ENCODE results near the gene LOC128125822.
"Not testable (repeated sequence)": the region's sequence is repeated elsewhere in the genome, so short reads cannot be mapped to it uniquely, and the experiment has no call there.

Gene LOC128125822

GRCh38 chr6:63578757-63579156 lies 6.5 kb downstream of the LOC128125822 start:
- no peak for TF ChIP-seq JUND (IDR thresholded peaks at IDR 0.05; ENCODE audit: low read depth)
- in situ Hi-C loops (cut with HindIII; ENCODE audit: low pct_unique_long_range_greater_than_20kb, low sequenced_read_pairs): no loop called here
- no peak for DNase-seq (ENCODE audit: low read depth in 1 of 2, low spot score in 1 of 2)

GRCh38 chr6:63579937-63580703 lies 7.8 kb downstream of the LOC128125822 start:
- TF ChIP-seq JUND (IDR thresholded peaks at IDR 0.05; ENCODE audit: low read depth): no peak
- in situ Hi-C loops (cut with HindIII; ENCODE audit: low pct_unique_long_range_greater_than_20kb, low sequenced_read_pairs): no loop called here
- no peak for DNase-seq (ENCODE audit: low read depth in 1 of 2, low spot score in 1 of 2)

DNA sequence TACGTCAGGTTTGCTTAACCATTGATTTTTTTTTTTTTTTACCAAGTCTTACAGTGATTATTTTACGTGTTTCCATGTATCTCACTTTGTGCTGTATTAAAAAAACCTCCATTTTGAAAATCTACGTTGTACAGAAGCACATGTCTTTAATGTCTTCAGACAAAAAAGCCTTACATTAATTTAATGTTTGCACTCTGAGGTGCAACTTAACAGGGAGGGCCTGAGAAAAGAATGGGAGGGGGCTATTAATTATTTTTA lies 8.4 kb downstream of the LOC128125822 start:
- DNase-seq (ENCODE audit: low read depth in 1 of 2, low spot score in 1 of 2): no peak
- in situ Hi-C loops (cut with HindIII; ENCODE audit: low pct_unique_long_range_greater_than_20kb, low sequenced_read_pairs): no loop called here
- TF ChIP-seq JUND (IDR thresholded peaks at IDR 0.05; ENCODE audit: low read depth): no peak

- DNase-seq (ENCODE audit: low read depth in 1 of 2, low spot score in 1 of 2): no peak
- no peak for TF ChIP-seq JUND (IDR thresholded peaks at IDR 0.05; ENCODE audit: low read depth)
- in situ Hi-C loops (cut with HindIII; ENCODE audit: low pct_unique_long_range_greater_than_20kb, low sequenced_read_pairs): no loop called here
Measured at GRCh38 chr6:63581355-63582013, 9.2 kb downstream of the LOC128125822 start.

DNA sequence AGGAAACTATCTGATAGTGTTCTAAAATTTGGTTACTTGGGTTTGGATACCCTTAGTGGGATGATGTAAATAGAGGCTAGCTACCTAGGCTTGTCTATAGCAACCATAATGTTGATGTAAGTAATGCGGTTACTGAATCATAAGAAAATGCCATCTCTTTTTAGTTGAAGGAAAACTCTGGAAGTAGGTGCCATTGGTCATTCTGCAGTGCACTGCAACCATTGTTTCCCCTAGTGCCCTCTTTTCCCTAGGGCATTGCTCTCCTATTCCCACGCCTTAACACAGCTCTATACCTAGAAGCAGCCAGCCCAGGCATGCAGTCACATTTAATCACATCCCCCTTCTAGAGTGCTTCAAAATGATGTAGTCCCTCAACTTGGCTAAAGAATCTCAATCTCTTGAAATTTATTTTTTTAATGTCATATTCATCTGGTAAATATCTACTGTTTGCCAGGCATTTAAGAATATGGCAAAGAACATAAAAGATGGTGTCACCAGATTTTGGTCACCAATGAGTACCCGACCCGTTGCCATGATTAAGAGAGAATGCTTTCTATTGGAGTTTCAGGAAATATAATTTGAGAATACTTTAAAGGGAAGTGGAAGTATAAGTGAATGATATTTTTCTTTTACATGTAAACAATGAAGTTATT lies 10.4 kb downstream of the LOC128125822 start:
- no peak for TF ChIP-seq JUND (IDR thresholded peaks at IDR 0.05; ENCODE audit: low read depth)
- DNase-seq (ENCODE audit: low read depth in 1 of 2, low spot score in 1 of 2): no peak
- in situ Hi-C loops (cut with HindIII; ENCODE audit: low pct_unique_long_range_greater_than_20kb, low sequenced_read_pairs): no loop called here

- no peak for TF ChIP-seq JUND (IDR thresholded peaks at IDR 0.05; ENCODE audit: low read depth)
- in situ Hi-C loops (cut with HindIII; ENCODE audit: low pct_unique_long_range_greater_than_20kb, low sequenced_read_pairs): no loop called here
- DNase-seq (ENCODE audit: low read depth in 1 of 2, low spot score in 1 of 2): no peak
Measured at GRCh38 chr6:63584125-63584514, 11.8 kb downstream of the LOC128125822 start.

DNA sequence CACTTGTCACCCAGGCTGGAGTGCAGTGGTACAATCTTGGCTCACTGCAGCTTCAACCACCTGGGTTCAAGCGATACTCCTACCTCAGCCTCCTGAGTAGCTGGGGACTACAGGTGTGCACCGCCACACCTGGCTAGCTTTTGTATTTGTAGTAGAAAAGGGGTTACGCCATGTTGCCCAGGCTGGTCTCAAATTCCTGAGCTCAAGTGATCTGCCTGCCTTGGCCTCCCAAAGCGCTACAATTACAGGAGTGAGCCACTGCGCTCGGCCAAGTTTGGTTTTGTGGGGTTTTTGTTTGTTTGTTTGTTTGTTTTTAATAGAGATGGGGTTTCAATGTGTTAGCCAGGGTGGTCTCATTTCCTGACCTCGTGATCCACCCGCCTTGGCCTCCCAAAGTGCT lies 12.3 kb downstream of the LOC128125822 start:
- TF ChIP-seq JUND (IDR thresholded peaks at IDR 0.05; ENCODE audit: low read depth): no peak
- in situ Hi-C loops (cut with HindIII; ENCODE audit: low pct_unique_long_range_greater_than_20kb, low sequenced_read_pairs): no loop called here
- no peak for DNase-seq (ENCODE audit: low read depth in 1 of 2, low spot score in 1 of 2)

GRCh38 chr6:63585652-63586051 lies 13.4 kb downstream of the LOC128125822 start:
- DNase-seq (ENCODE audit: low read depth in 1 of 2, low spot score in 1 of 2): not testable (repeated sequence)

DNA sequence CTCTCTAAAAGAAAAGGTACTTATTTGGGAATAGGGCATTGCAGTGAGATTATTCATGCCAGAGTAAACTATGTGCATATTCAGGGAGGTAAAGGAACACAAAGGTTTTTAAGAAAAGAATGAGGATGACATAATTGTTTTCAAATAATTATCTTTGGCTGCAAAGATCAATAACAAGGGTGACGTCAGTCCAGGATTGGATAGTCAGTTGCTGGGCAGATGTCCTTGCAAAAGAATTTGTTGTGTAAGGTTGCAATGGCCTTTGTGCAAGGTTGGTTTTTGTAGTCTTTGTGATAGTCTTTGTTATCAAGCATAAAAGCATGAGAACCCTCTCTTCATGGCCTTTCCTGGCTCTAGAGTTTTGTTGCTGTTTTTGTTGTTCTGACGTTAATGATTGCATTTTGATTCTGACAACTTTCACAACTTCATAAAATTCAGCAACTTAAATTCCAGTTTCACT lies 17.7 kb downstream of the LOC128125822 start:
- in situ Hi-C loops (cut with HindIII; ENCODE audit: low pct_unique_long_range_greater_than_20kb, low sequenced_read_pairs): no loop called here
- DNase-seq (ENCODE audit: low read depth in 1 of 2, low spot score in 1 of 2): peak in 1 of 2 experiments; percentile 36
- TF ChIP-seq JUND (IDR thresholded peaks at IDR 0.05; ENCODE audit: low read depth): no peak

More at GRCh38 chr6:63585652-63586051, 13.4 kb downstream of the LOC128125822 start:
- in situ Hi-C loops (cut with HindIII; ENCODE audit: low pct_unique_long_range_greater_than_20kb, low sequenced_read_pairs): not testable (repeated sequence)

GRCh38 chr6:63592886-63593285 lies 20.6 kb downstream of the LOC128125822 start:
- TF ChIP-seq JUND (IDR thresholded peaks at IDR 0.05; ENCODE audit: low read depth): no peak
- in situ Hi-C loops (cut with HindIII; ENCODE audit: low pct_unique_long_range_greater_than_20kb, low sequenced_read_pairs): no loop called here
- DNase-seq (ENCODE audit: low read depth in 1 of 2, low spot score in 1 of 2): no peak

DNA sequence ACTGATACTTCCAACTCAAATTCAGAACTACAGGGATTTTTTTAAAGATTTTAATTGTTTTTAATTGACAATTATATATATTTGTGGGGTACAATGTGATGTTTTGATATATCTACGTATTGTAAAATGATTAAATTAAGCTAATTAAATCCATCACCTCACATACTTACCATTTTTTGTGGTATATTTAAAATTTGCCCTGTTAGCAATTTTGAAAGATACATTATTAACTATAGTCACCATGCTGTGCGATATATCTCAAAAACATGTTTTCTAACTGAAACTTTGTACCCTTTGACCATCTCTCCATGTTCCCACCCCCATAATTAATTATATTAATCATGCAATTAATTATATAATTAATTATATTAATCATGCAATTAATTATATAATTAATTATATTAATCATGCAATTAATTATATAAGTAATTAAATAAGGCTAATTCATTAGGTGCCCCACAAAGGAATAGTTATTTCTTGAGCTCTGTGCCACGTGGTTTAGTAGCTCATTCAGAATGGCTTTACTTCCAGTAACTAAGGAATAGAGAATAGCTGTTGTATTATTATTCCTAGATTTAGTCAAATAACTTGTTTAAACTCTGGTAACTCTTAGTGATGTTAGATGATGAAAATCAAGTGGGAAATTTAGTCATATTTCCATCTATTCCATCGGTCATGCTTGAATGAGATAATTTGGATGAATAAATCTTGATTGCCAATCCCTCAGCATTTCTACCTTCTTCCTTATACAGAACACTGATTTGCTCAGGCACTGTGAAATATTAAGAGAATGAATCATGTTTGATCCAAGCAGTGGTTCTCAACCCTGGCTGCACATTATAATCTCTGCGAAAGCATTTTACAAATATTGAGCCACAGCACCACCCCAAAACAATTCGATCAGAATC lies 25.1 kb downstream of the LOC128125822 start:
- in situ Hi-C loops (cut with HindIII; ENCODE audit: low pct_unique_long_range_greater_than_20kb, low sequenced_read_pairs): no loop called here
- no peak for DNase-seq (ENCODE audit: low read depth in 1 of 2, low spot score in 1 of 2)
- TF ChIP-seq JUND (IDR thresholded peaks at IDR 0.05; ENCODE audit: low read depth): no peak

All from T47D (cell line).